ENCODE measurements around the gene KL.

KL gene

GRCh38 chr13:33006134-33006533, 10.1 kb upstream of the KL start:
- no peak for DNase-seq

DNA sequence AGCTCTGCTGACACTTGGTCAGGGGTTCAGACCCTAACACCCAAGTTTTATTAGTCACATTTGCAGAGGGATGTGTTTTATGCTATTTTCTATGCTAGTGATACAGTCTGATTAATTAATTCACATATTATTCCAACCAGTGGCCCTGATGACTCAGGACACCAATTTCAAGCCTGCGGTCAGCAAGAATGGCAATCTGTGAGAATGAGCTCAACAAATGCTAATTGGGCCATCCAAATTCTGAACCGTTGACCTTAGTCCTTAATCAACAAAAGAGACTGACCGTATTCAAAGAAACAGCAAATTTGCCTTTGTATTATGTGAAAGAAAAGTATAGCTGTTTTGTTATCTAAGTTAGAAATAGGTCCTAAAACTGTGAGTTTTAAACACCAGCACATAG, 9.6 kb upstream of the KL start:
- DNase-seq = no peak

DNA sequence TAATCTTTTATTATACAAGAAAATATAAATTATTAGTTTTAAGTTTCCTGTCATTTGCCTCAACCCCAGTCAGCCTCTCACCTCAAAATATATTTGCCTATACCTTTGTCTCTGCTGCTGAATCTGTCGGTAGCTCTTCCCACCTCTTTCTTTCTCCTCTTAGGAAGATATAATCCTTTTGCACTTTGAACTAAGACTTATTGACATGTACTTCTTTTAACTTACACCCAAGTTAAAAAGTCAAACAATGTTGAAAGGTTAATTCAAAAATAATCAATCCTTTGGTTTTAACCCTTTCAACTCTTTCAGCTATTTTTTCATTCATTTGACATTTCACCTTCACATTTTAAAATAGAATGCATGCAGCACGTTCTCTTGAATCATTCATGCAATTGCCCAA, 9.0 kb upstream of the KL start:
- no peak for DNase-seq

DNA sequence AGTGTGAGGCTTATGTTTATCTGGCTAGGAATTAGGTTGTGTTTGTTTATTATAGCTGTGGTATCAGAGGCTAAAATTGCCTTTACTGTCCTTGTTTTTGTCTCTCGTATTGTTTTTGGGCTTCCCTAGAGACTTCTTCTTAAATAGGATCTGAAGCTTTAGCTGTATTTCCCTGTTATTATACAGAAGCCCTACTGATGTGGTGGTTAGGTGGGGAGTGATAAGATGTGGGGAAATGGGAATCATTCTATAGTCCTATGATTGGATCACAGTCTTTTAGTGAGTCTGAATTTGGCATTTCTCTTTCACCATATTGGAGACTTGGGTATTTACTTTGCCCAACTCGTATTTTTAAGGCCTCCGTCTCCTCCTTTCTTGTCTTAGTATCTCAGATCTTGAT, 8.3 kb upstream of the KL start:
- no peak for DNase-seq

DNA sequence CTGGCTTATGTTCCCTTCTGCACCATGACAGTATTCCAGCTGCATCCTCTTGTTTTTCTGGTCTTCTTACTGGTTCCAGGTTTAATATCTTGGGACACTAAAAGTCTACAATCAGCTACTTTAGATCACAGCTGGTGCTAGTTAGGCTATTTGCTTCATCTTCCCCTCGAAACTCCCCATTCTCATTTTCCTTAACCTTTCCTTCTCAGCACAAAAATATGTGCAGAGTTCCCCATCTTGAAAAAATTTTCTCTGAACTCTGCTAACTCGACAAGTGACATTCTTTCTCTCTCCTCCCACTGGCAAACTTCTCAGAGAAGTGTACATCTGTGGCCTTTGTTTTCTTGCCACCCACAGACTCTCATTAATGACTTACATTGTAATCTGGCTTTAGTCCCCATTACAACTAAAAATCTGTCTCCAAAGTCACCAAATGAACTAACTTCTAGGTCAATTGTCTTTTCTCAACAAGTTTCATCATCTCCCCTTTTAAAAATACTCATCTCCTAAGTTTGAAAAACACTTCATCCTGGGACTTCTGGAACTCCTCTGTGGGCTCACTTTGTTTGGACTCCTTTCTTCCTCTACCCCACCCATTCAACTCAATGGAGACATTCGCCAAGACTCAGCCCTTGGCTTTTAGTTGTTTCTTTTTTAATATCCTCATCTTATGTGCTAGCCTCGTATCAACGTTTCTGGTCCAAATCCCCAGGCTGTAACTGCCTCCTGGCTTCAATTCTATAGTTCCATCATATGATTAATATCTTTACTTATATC, 7.1 kb upstream of the KL start:
- no peak for DNase-seq

- DNase-seq = no peak
Measured at GRCh38 chr13:33011828-33012470, 4.3 kb upstream of the KL start.

DNA sequence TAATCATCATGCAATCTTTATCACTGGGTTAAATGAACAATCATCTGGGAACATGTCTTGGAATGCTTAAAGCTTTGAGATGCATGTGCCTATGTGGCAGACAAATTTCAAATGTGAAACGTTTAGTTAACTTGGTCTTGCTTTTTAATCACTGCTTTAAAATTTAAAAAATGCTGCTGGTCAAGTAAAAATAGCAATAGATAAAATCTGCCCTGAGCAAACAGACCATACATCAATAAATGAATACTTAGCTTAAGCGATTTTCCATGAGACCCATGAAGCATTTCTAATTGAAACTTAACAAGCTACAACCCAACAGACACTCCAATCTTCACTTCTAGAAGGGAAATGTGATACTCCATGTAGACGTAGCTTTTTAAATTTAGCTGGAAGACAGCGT, 1.9 kb upstream of the KL start:
- no peak for DNase-seq

DNA sequence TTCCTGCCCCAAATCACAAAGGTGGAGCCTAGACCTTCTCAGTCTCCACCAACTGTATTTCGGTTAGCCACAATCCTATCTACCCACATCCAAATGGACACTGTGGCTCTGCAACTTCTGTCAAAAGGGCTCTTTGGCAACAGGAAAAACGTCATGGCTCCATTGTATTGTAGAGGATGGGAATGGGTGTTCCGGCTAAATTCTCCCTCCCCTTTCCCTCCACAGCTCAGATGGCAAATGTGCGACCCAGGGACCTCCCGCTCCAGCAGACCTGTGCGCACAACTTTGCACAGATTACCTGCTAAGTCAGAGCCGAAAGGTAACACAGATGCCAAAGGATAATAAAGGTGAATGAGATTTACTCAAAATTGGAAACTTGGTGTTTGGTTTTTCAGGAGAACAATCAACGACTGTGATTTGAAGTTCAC, 968 bp upstream of the KL start:
- DNase-seq = no peak

GRCh38 chr13:33015791-33016323, 366 bp upstream of the KL start:
- DNase-seq = no peak

GRCh38 chr13:33017323-33017929, 1.2 kb downstream of the KL start:
- DNase-seq = peak; percentile 22

GRCh38 chr13:33018886-33019285, 2.7 kb downstream of the KL start:
- no peak for DNase-seq

DNA sequence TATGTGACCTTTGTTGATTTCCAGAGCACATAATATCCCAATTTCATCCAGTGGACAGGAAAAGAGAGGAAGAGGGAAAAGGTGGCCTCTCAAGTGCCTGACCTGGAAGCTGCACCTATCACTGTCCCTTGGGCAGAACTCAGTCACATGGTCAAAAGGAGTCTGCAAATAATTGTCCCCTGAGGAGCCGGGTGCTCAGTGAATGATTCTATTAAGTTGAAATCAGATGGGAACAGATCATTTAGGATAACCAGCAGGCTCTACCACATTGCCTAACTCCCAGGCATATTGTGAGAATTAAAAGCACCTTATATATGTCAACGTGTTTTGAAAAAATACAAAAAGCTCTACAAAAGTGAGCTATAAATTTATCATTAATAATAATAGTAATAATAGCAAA, 6.8 kb downstream of the KL start:
- no peak for DNase-seq

DNA sequence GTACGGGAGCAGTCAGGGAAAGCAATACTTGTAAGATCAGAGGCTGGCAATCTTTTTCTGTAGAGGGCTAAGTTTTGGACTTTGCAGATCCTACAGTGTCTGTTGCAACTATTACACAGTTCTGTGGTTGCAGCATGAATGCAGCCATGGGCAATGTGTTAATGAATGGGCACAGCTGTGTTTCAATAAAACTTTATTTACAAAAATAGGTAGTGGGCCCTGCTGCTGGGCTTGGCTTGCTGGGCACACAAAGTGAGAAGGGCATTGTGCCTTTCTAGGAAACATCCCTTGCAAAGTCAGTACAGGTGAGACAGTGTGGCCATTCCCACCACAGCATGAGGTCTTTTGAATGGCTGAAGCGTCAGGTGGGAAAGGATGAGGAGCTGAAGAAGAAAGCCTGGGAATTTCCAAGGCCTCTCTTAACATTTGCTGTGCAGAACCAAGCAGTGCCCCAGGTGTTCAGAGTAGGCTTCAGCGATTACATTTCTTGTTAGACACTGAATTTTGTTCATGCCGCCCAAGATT, 9.1 kb downstream of the KL start:
- no peak for DNase-seq

- no peak for DNase-seq
Measured at GRCh38 chr13:33026489-33027152, 10.4 kb downstream of the KL start.

DNA sequence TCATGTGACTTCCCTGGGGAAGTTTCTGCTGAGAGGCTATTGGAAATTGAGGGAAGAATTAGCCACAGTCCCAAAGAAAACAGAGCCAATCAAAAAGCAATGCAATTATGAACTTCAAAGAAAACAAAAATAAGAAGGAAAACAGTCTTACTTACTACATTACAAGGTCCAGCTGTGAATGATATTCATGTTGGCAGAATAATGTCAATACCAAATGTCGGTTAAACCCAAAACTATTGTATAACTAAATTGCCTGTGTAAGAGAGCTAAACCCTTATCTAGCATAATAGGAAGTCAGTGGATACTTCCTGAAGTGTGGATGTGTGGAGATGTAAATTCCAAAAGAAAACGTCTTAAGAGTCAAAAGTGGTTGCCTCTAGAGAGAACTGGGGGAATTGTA, 12.4 kb downstream of the KL start:
- DNase-seq = no peak

DNA sequence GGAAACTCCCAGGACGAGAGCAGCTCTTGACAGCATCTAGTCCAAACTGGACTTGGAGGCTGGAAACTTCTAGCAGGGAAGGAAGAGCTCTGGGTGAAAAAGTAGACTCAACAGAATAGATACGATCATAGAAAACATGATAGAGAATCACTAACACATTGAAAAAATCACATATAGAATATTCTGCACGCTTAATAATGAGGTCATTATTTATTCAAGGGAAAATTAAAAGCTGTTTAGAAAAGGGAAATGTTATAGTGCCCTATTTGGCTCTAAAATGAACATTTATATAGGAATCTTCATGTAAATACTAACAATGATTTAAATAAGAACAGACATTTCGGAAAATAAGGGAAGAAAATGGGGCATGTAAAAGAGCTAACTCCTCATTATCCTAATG, 15.1 kb downstream of the KL start:
- no peak for DNase-seq

GRCh38 chr13:33032037-33032625, 15.9 kb downstream of the KL start:
- DNase-seq = no peak

- DNase-seq = peak; percentile 36
Measured at GRCh38 chr13:33033051-33033812, 17.0 kb downstream of the KL start.

DNA sequence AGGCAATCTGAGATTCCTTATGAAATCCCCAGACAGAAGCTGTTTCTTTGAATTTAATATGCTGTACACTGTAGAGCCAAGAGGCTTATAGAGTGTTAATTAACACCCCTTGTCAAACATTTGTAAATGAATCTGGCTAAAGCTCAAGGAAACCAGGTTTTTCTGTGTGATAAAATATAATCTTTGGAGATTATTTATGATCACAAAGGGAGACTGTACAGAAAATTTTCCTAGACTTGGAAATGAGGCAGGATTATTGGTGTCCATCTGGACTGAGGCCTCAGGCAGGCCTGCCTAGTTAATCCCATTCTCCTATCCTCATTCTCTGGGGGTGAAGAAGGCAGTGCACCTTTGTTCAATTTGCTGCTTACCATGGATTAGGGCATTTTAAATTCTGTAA, 17.8 kb downstream of the KL start:
- no peak for DNase-seq

- DNase-seq = no peak
Measured at GRCh38 chr13:33034882-33035520, 18.8 kb downstream of the KL start.

DNA sequence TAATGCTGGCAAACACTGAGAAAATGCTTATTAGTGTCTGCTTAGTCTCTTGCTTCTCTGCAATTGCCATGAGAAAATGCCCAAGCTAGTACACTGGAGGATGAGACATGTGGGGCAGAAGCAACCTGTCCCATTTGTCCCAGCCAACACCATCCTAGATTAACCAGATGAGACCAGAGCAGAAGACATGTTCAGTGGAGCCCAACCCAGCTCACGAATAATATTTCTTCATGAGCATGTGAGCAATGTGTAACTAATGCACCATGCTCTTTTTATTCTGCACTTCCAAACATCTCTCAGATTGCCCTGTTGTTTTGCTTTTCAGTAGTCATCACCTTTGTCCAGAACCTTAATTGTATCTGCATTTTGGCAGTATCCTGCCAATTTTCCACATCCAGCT, 21.4 kb downstream of the KL start:
- no peak for DNase-seq

- DNase-seq = no peak
Measured at GRCh38 chr13:33040090-33040489, 23.9 kb downstream of the KL start.

All from stimulated activated CD4-positive, alpha-beta T cell treated with anti-CD3 and anti-CD28 coated beads, Interleukin-4, amount 100 ng/mL, for 24 hours (primary cell).